Tibial artery (tissue), 4 donors: ENCODE data around the gene SYNE2.

ENCODE experiments used
- DNase-seq, 2 donors: peaks; one replicate each; pipeline ENCODE4 v3.0.0-alpha.2; 2019
- H3K27ac ChIP-seq, 2 donors: fragments of 200-600 bp; sonication (generic) in 1 of 2; 1 replicate in 1 of 2; 2 replicates in 1 of 2; pipeline ENCODE4 v1.5.1; 2018 to 2019; ENCODE audit warnings: mild to moderate bottlenecking in 1 of 2
- H3K27me3 ChIP-seq, 2 donors: fragments of 200-600 bp; sonication (generic) in 1 of 2; one replicate each; pipeline versions ENCODE4 v1.5.1 to v1.6.0; 2016 to 2019
- H3K36me3 ChIP-seq, 3 donors: fragments of 200-600 bp; sonication (generic) in 2 of 3; one replicate each; pipeline ENCODE4 v1.5.1; 2016 to 2019; ENCODE audit warnings: mild to moderate bottlenecking in 2 of 3
- H3K4me1 ChIP-seq, 4 donors: fragments of 200-600 bp; sonication (generic) in 2 of 4; 1 replicate in 3 of 4; 2 replicates in 1 of 4; pipeline ENCODE4 v1.5.1; 2016 to 2019
- H3K4me3 ChIP-seq, 2 donors: fragments of 200-600 bp; sonication (generic) in 1 of 2; 1 replicate in 1 of 2; 2 replicates in 1 of 2; pipeline ENCODE4 v1.5.1; 2018 to 2019; ENCODE audit warnings: mild to moderate bottlenecking in 2 of 2
- H3K9me3 ChIP-seq, 3 donors: fragments of 200-600 bp; sonication (generic) in 1 of 3; one replicate each; pipeline ENCODE4 v1.5.1; 2016 to 2019
- intact Hi-C: fragments of 100-400 bp; cut with DNase I; formaldehyde crosslinking; loops from one replicate; pipeline ENCODE4 v1.15.0; 2023; ENCODE audit warnings: low total_unique reads
- TF ChIP-seq, protein P1 (sequence below), 2 experiments: fragments of 200-600 bp in 1 of 2; fragments of 450-650 bp in 1 of 2; IDR thresholded peaks; one replicate each; pipeline ENCODE4 v1.5.1; 2017 to 2019; ENCODE audit warnings: antibody characterized with exemption in 2 of 2, mild to moderate bottlenecking in 1 of 2, moderate library complexity in 1 of 2

SYNE2 gene

GRCh38 chr14:64080452-64080851 is 227.6 kb downstream of the SYNE2 start:
- no peaks in the 10 kb centered on the region for H3K9me3 ChIP-seq
- H3K27ac ChIP-seq, result peak overlapping the region; percentile 51 to 89
- intact Hi-C loops, result no loop called here
- H3K4me1 ChIP-seq, result peaks cover 0 to 31% (median 10%) of the 10 kb centered on the region in 4 donors
- TF ChIP-seq, protein P1, sequence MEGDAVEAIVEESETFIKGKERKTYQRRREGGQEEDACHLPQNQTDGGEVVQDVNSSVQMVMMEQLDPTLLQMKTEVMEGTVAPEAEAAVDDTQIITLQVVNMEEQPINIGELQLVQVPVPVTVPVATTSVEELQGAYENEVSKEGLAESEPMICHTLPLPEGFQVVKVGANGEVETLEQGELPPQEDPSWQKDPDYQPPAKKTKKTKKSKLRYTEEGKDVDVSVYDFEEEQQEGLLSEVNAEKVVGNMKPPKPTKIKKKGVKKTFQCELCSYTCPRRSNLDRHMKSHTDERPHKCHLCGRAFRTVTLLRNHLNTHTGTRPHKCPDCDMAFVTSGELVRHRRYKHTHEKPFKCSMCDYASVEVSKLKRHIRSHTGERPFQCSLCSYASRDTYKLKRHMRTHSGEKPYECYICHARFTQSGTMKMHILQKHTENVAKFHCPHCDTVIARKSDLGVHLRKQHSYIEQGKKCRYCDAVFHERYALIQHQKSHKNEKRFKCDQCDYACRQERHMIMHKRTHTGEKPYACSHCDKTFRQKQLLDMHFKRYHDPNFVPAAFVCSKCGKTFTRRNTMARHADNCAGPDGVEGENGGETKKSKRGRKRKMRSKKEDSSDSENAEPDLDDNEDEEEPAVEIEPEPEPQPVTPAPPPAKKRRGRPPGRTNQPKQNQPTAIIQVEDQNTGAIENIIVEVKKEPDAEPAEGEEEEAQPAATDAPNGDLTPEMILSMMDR (IDR thresholded peaks at IDR 0.05), result no peak
- DNase-seq, result no peak
- H3K4me3 ChIP-seq, result no peak overlapping the region
- no peaks in the 10 kb centered on the region for H3K27me3 ChIP-seq
- peaks cover 16 to 65% (median 23%) of the 10 kb centered on the region in 3 donors for H3K36me3 ChIP-seq

- TF ChIP-seq, protein P1 (IDR thresholded peaks at IDR 0.05), result no peak
- Histone ChIP-seq H3K27me3 (no peaks in the 10 kb centered on the region), H3K36me3 (peaks cover 16 to 61% (median 23%) of the 10 kb centered on the region in 3 donors), H3K4me3 (no peak overlapping the region), H3K9me3 (no peaks in the 10 kb centered on the region), H3K4me1 (peaks cover 0 to 31% (median 10%) of the 10 kb centered on the region in 4 donors), H3K27ac (peak overlapping the region; percentile 51 to 89)
- intact Hi-C loops, result no loop called here
- no peak for DNase-seq
Observed at GRCh38 chr14:64081174-64081746, 228.5 kb downstream of the SYNE2 start.

DNA sequence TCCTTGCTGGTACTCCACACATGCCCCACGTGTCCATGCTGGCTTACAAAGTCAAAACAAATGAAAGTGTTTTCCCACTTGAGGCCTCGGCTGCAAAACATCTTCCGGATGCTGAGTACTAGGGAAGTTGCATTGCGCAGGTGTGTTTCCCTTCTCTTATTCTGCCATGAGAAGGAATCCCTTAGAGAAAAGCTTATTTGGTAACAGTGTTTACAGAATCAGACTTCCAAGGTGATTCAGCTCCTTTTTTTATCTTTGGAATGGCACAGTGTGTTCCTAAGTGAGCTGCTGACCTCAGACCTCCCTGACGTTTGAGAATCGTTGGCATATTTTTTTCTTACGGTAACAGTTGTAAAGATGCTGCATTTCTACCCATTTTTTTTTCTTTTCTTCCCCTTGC is 230.0 kb downstream of the SYNE2 start:
- H3K27ac ChIP-seq, result peak overlapping the region; percentile 64 to 89

DNA sequence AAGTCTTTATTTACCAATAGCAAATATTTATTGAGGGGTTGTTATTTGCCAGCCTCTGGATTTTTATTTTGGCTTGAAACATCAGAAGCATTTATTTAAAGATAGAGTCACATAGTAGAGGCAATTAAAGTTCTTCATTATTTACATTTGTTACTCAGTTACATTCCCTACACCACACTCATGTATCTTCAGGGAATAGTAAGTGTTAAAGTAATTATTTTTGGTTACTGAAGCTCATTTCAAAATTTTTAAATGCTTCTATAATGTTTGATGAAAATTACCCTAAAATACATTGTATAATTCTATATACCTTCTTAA is 235.8 kb downstream of the SYNE2 start:
- DNase-seq, result no peak
- no peaks in the 10 kb centered on the region for H3K9me3 ChIP-seq
- H3K27ac ChIP-seq, result no peak overlapping the region
- intact Hi-C loops, result no loop called here
- H3K4me3 ChIP-seq, result no peak overlapping the region
- TF ChIP-seq, protein P1 (IDR thresholded peaks at IDR 0.05), result no peak
- H3K27me3 ChIP-seq, result no peaks in the 10 kb centered on the region
- peaks cover 15 to 49% (median 36%) of the 10 kb centered on the region in 3 donors for H3K36me3 ChIP-seq
- peaks cover 0 to 15% (median 3%) of the 10 kb centered on the region in 4 donors for H3K4me1 ChIP-seq

More for the DNA sequence above, 230.0 kb downstream of the SYNE2 start:
- no peak overlapping the region for H3K4me3 ChIP-seq
- TF ChIP-seq, protein P1 (IDR thresholded peaks at IDR 0.05), result no peak
- DNase-seq, result peak; percentile 30 to 73
- peaks cover 0 to 31% (median 10%) of the 10 kb centered on the region in 4 donors for H3K4me1 ChIP-seq
- no peaks in the 10 kb centered on the region for H3K9me3 ChIP-seq
- H3K36me3 ChIP-seq, result peaks cover 16 to 65% (median 26%) of the 10 kb centered on the region in 3 donors
- intact Hi-C loops, result no loop called here
- H3K27me3 ChIP-seq, result no peaks in the 10 kb centered on the region

DNA sequence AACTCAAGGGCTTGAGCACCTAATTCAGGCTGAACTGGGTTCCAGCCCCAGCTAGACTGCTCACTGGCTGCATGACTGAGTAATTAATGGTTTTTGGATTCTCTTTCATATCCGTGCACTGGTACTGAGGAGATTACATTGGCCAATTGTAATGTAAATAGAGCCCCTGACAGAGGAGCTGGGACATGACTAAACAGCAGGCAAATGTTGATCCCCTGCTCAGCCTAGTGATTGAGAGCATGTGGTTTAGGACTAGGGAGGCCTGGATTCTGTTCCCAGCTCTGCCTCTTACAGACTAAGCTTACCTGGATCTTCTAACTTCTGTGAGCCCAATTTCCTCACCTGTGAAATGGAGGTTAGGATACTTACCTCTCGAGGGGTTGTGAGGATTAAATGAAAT is 237.1 kb downstream of the SYNE2 start:
- H3K36me3 ChIP-seq, result peaks cover 15 to 41% (median 36%) of the 10 kb centered on the region in 3 donors
- no peak overlapping the region for H3K4me3 ChIP-seq
- no peak for DNase-seq
- H3K27me3 ChIP-seq, result no peaks in the 10 kb centered on the region
- no peak overlapping the region for H3K27ac ChIP-seq
- H3K9me3 ChIP-seq, result no peaks in the 10 kb centered on the region
- intact Hi-C loops, result no loop called here
- H3K4me1 ChIP-seq, result peaks cover 0 to 3% (median 0%) of the 10 kb centered on the region in 4 donors
- TF ChIP-seq, protein P1 (IDR thresholded peaks at IDR 0.05), result no peak
